Activated CD8-positive, alpha-beta memory T cell treated with anti-CD3 and anti-CD28 coated beads, Interleukin-2, amount 50 U/mL, for 1 hour (primary cell): Measurements from ENCODE around the gene TMC7.
"Not testable (repeated sequence)": the region's sequence is repeated elsewhere in the genome, so short reads cannot be mapped to it uniquely, and the experiment has no call there.

Experiments
- DNase-seq: peaks from one replicate; pipeline ENCODE4 v3.0.0-alpha.2; 2020; ENCODE audit errors: extremely low read depth

Gene TMC7

GRCh38 chr16:18979936-18980335 is 3.8 kb upstream of the TMC7 start:
- DNase-seq = no peak

GRCh38 chr16:18984435-18985005 is 786 bp downstream of the TMC7 start:
- no peak for DNase-seq

GRCh38 chr16:18985256-18985655 is 1.5 kb downstream of the TMC7 start:
- not testable (repeated sequence) for DNase-seq

- not testable (repeated sequence) for DNase-seq
These were observed 8.0 kb downstream of the TMC7 start for GRCh38 chr16:18991731-18992130.

- DNase-seq = not testable (repeated sequence)
These were observed 9.8 kb downstream of the TMC7 start for GRCh38 chr16:18993531-18993930.

- not testable (repeated sequence) for DNase-seq
These were observed 10.4 kb downstream of the TMC7 start for GRCh38 chr16:18994181-18994580.

GRCh38 chr16:18995406-18995805 is 11.7 kb downstream of the TMC7 start:
- DNase-seq = not testable (repeated sequence)

GRCh38 chr16:18996536-18996935 is 12.8 kb downstream of the TMC7 start:
- DNase-seq = not testable (repeated sequence)

- DNase-seq = not testable (repeated sequence)
These were observed 13.3 kb downstream of the TMC7 start for GRCh38 chr16:18997001-18997400.

- no peak for DNase-seq
These were observed 15.3 kb downstream of the TMC7 start for GRCh38 chr16:18999045-18999393.

GRCh38 chr16:19001788-19002187 is 18.1 kb downstream of the TMC7 start:
- no peak for DNase-seq

- no peak for DNase-seq
These were observed 20.2 kb downstream of the TMC7 start for GRCh38 chr16:19003935-19004334.

- DNase-seq = no peak
These were observed 22.1 kb downstream of the TMC7 start for GRCh38 chr16:19005561-19006445.

GRCh38 chr16:19006446-19007315 is 22.9 kb downstream of the TMC7 start:
- no peak for DNase-seq

- DNase-seq = no peak
These were observed 24.8 kb downstream of the TMC7 start for GRCh38 chr16:19008245-19009169.

GRCh38 chr16:19011169-19011731 is 27.5 kb downstream of the TMC7 start:
- DNase-seq = no peak

- no peak for DNase-seq
These were observed 30.7 kb downstream of the TMC7 start for GRCh38 chr16:19014461-19014860.

GRCh38 chr16:19017179-19017578 is 33.4 kb downstream of the TMC7 start:
- DNase-seq = no peak

GRCh38 chr16:19020689-19021088 is 37.0 kb downstream of the TMC7 start:
- no peak for DNase-seq

- no peak for DNase-seq
These were observed 38.0 kb downstream of the TMC7 start for GRCh38 chr16:19021747-19022146.

GRCh38 chr16:19027416-19027815 is 43.7 kb downstream of the TMC7 start:
- no peak for DNase-seq
